ENCODE results near the gene C1QTNF6.

Gene C1QTNF6

DNA sequence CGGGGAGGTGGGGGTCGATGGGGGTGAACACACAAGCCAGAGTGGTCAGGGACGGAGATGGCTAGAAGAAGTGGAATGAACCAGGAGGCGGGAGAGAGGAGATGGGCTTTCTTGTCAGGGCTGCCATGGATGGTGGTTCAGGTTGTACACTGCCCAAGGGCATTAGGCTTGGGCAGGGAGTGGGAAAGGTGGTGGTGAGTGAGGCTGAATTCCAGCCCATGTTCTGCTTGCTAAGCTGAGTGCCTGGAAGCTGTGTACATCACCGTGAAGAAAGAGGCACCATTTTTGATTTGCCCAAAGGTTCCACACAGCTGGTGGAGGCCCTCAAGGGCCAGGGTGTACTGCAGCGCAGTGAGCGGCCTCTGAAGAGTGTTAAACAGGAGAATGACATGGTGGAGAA lies 55.3 kb downstream of the C1QTNF6 start:
- no peaks in the 10 kb centered on the region for H3K27me3 ChIP-seq (replicated peaks; ENCODE audit: control insufficient read depth, insufficient read depth, low read length, poor library complexity, severe bottlenecking)
- H3K4me3 ChIP-seq (ENCODE audit: insufficient read depth, low read depth, low read length, poor library complexity, severe bottlenecking) = no peak overlapping the region
- DNase-seq = no peak
- peaks cover 88% of the 10 kb centered on the region for H3K36me3 ChIP-seq (ENCODE audit: control insufficient read depth, insufficient read depth, low read length)
- H3K4me1 ChIP-seq (ENCODE audit: control insufficient read depth, insufficient read depth, low read length, poor library complexity, severe bottlenecking) = no peaks in the 10 kb centered on the region
- no peaks in the 10 kb centered on the region for H3K9me3 ChIP-seq (ENCODE audit: control insufficient read depth, low read length)
- no peak overlapping the region for H3K27ac ChIP-seq (ENCODE audit: insufficient read depth, low read length, poor library complexity, severe bottlenecking)
